Keratinocyte (primary cell): Measurements from ENCODE around the gene BTG2. TPM values are rescaled to one million over a fixed set of nuclear protein-coding genes. Genes with fewer than 3 reads are reported as not detected.

ENCODE experiments used
- DNase-seq: peaks from one replicate; pipeline ENCODE4 v3.0.0-alpha.2; 2011; ENCODE audit warnings: low read depth, missing footprints, low spot score
- FAIRE-seq: peaks from 2 replicates; lab custom pipeline; 2011; peaks lifted over from hg19 to GRCh38; lab: Jason Lieb, UNC
- H2AFZ ChIP-seq: 2 replicates; pipeline ENCODE4 v1.6.0; 2012; ENCODE audit warnings: low read length, control low read depth, inconsistent platforms; ENCODE audit not compliant: control insufficient read depth
- H3K27ac ChIP-seq: 2 replicates; pipeline ENCODE4 v1.5.1; 2011; ENCODE audit warnings: low read length; ENCODE audit not compliant: control insufficient read depth, insufficient read depth
- H3K27me3 ChIP-seq: 3 replicates; pipeline ENCODE4 v1.6.0; 2011; ENCODE audit warnings: low read length; ENCODE audit not compliant: control insufficient read depth, insufficient read depth; ENCODE audit errors: extremely low read depth
- H3K36me3 ChIP-seq, 2 experiments: 2 replicates in 1 of 2; 3 replicates in 1 of 2; pipeline ENCODE4 v1.5.1; 2011; ENCODE audit warnings: low read length in 2 of 2, mild to moderate bottlenecking in 1 of 2; ENCODE audit not compliant: control insufficient read depth in 2 of 2, insufficient read depth in 2 of 2; ENCODE audit errors: extremely low read depth in 1 of 2
- H3K4me1 ChIP-seq: 3 replicates; pipeline ENCODE4 v1.5.1; 2011; ENCODE audit warnings: low read length; ENCODE audit not compliant: control insufficient read depth, insufficient read depth; ENCODE audit errors: extremely low read depth
- H3K4me2 ChIP-seq: 3 replicates; pipeline ENCODE4 v1.6.0; 2011; ENCODE audit warnings: low read depth, low read length; ENCODE audit not compliant: control insufficient read depth, insufficient read depth; ENCODE audit errors: extremely low read depth
- H3K4me3 ChIP-seq, 3 experiments: fragments of 200-600 bp in 1 of 3; sonication (generic) in 1 of 3; 2 replicates in 2 of 3; 3 replicates in 1 of 3; pipeline ENCODE4 v1.5.1; 2011 to 2016; ENCODE audit warnings: low read length in 3 of 3, mild to moderate bottlenecking in 3 of 3, control low read depth in 2 of 3, inconsistent platforms in 1 of 3, low read depth in 1 of 3, mixed read lengths in 1 of 3, mixed run types in 1 of 3, moderate library complexity in 1 of 3; ENCODE audit not compliant: control insufficient read depth in 2 of 3, insufficient read depth in 2 of 3; ENCODE audit errors: extremely low read depth in 1 of 3
- H3K79me2 ChIP-seq: 2 replicates; pipeline ENCODE4 v1.6.0; 2012; ENCODE audit warnings: low read length; ENCODE audit not compliant: control insufficient read depth, insufficient read depth
- H3K9ac ChIP-seq: 3 replicates; pipeline ENCODE4 v1.6.0; 2011; ENCODE audit warnings: low read length; ENCODE audit not compliant: control insufficient read depth, insufficient read depth; ENCODE audit errors: extremely low read depth
- H3K9me1 ChIP-seq: 3 replicates; pipeline ENCODE4 v1.6.0; 2011; ENCODE audit warnings: low read length; ENCODE audit not compliant: control insufficient read depth, insufficient read depth; ENCODE audit errors: extremely low read depth
- H3K9me3 ChIP-seq: 2 replicates; pipeline ENCODE4 v1.5.1; 2012; ENCODE audit warnings: low read depth, low read length; ENCODE audit not compliant: control insufficient read depth
- H4K20me1 ChIP-seq: 3 replicates; pipeline ENCODE4 v1.6.0; 2011; ENCODE audit warnings: low read length; ENCODE audit not compliant: control insufficient read depth, insufficient read depth; ENCODE audit errors: extremely low read depth
- CTCF ChIP-seq, 3 experiments: IDR thresholded peaks in 1 of 3; conservative IDR thresholded peaks in 1 of 3; optimal IDR thresholded peaks in 1 of 3; 2 replicates in 2 of 3; 3 replicates in 1 of 3; pipeline versions ENCODE3 to v1.5.1; 2011; ENCODE audit warnings: low read length in 3 of 3, mild to moderate bottlenecking in 3 of 3, moderate library complexity in 2 of 3, control low read depth in 1 of 3, inconsistent platforms in 1 of 3; ENCODE audit not compliant: insufficient read depth in 2 of 3; ENCODE audit errors: extremely low read depth in 1 of 3
- EZH2 ChIP-seq: IDR thresholded peaks from one replicate; pipeline ENCODE4 v1.6.1; 2012; ENCODE audit warnings: inconsistent platforms, mild to moderate bottlenecking, low read length, moderate library complexity
- dilution Hi-C: fragments of 300-500 bp; cut with MboI; formaldehyde crosslinking; loops from one replicate; pipeline ENCODE4 v1.7.0; 2020; ENCODE audit warnings: low sequenced_read_pairs; ENCODE audit not compliant: extremely low pct_ligation_motif_present
- polyA plus RNA-seq, 5 experiments: library from polyadenylated mRNA; depleted of rRNA in 3 of 5; stranded (reverse) in 3 of 5; stranded (forward) in 1 of 5; unstranded in 1 of 5; fragments of >200 nt; gene quantifications; 1 replicate in 1 of 5; 2 replicates in 3 of 5; 3 replicates in 1 of 5; pipeline versions ENCODE4 v1.2.1 to v1.2.3, GENCODE V29; 2011 to 2012; ENCODE audit warnings: missing spikeins in 2 of 5, low read depth in 1 of 5, low replicate concordance in 1 of 5

Gene BTG2
- polyA plus RNA-seq, 1 donor (not counting 4 experiments of a cell fraction or from before 2014, with no cell fraction given): 117 TPM

DNA sequence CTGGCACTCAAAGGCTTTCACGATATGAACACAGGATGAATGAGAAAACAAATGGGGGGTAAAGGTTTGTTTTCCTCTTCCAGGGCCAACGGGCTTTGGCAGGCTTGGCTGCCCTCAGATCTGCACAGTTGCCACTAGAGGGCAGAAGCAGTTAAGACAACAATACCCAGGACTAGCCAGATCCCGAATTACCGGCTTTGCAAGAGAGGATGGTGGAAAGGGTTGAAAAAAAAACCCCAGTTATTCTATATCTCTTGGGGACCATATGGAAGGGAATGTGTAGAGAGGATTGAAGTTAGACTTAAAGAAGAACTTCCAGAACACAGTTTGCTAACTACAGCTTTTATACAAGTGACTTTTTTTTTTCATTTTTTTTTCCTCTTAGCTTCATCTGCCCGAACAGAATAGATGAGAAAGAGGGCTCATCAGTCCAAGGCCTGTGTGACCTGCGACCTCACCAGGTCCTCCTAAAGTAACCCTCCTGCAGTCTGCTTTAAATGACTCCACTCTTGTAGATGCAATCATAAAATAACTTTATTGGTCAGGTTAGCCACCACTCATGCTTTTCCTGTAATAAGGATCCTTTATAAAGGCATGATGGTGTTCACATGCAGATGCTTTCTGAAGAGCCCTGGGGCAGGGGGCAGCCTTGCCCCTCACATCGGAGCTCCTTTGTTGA lies 34.9 kb downstream of the BTG2 start:
- TF ChIP-seq CTCF (optimal IDR thresholded peaks at IDR 0.05 in 1 of 3, IDR thresholded peaks at IDR 0.05 in 1 of 3, conservative IDR thresholded peaks at IDR 0.05 in 1 of 3; ENCODE audit: extremely low read depth in 1 of 3, insufficient read depth in 2 of 3, low read length in 3 of 3): peak; percentile 83 to 92 (median 91)
- no peak for TF ChIP-seq EZH2
- peaks cover 21% of the 10 kb centered on the region for H3K4me1 ChIP-seq
- H3K79me2 ChIP-seq: no peaks in the 10 kb centered on the region
- no peak overlapping the region for H3K4me3 ChIP-seq
- H3K27ac ChIP-seq: no peak overlapping the region
- DNase-seq: peak; percentile 54
- H3K9me1 ChIP-seq: no peaks in the 10 kb centered on the region
- peak; percentile 13 for FAIRE-seq
- no peaks in the 10 kb centered on the region for H3K9me3 ChIP-seq
- dilution Hi-C loops: no loop called here
- H2AFZ ChIP-seq: no peak overlapping the region
- H3K27me3 ChIP-seq: peaks cover 4% of the 10 kb centered on the region
- H3K9ac ChIP-seq: no peak overlapping the region
- no peaks in the 10 kb centered on the region for H4K20me1 ChIP-seq
- no peak overlapping the region for H3K4me2 ChIP-seq
- no peaks in the 10 kb centered on the region for H3K36me3 ChIP-seq

- Histone ChIP-seq H3K9me1 (no peaks in the 10 kb centered on the region), H3K36me3 (no peaks in the 10 kb centered on the region), H3K4me1 (peaks cover 21% of the 10 kb centered on the region), H3K79me2 (no peaks in the 10 kb centered on the region), H3K4me2 (peak overlapping the region; percentile 34), H3K4me3 (no peak overlapping the region), H2AFZ (peak overlapping the region; percentile 29), H3K27me3 (peaks cover 4% of the 10 kb centered on the region), H3K27ac (no peak overlapping the region), H4K20me1 (no peaks in the 10 kb centered on the region), H3K9ac (no peak overlapping the region), H3K9me3 (no peaks in the 10 kb centered on the region)
- peak; percentile 87 to 92 (median 89) for TF ChIP-seq CTCF (optimal IDR thresholded peaks at IDR 0.05 in 1 of 3, IDR thresholded peaks at IDR 0.05 in 1 of 3, conservative IDR thresholded peaks at IDR 0.05 in 1 of 3; ENCODE audit: extremely low read depth in 1 of 3, insufficient read depth in 2 of 3, low read length in 3 of 3)
- TF ChIP-seq EZH2: no peak
- dilution Hi-C loops: no loop called here
- peak; percentile 53 for FAIRE-seq
- no peak for DNase-seq
Observed at GRCh38 chr1:203342192-203342940, 37.0 kb downstream of the BTG2 start.
